ENCODE measurements around the gene NAB2.

NAB2 gene

DNA sequence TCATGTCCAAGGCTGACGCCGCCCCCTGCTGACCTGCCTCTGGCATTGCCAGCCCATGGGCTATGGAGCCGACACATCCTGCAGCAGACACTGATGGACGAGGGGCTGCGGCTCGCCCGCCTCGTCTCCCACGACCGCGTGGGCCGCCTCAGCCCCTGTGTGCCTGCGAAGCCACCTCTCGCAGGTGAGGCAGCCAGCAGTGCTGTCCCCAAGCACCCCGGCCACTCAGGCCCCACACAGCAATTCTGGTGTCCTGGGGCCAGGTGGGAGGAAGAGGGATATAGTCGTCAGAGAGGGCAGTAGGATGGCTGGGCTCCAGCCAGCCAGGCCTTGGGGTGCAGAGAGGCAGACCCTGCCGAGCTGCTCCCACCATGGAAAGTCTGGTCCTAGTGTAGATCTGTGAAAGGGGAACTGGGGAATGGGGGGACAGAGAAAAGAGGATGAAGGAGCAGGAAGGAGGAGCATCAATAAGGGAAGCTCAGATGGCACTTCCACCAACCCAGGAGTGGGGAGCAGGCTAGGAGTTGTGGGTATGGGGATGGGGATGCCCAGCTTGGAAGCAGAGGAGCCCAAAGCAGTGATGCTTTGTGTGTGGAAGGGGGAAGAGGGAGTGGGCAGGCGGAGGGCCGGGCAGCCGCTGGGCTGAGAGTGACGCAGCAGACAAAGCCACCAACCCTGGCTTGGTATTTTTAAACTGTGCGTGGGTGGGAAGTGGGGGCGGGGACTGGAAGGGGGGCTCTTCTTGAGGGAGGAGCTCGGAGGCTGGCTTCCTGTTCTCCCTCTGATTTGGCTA is 4.7 kb downstream of the NAB2 start:
- FAIRE-seq (peak; percentile 87), DNase-seq (ENCODE audit: insufficient read length, low spot score) (no peak)

DNA sequence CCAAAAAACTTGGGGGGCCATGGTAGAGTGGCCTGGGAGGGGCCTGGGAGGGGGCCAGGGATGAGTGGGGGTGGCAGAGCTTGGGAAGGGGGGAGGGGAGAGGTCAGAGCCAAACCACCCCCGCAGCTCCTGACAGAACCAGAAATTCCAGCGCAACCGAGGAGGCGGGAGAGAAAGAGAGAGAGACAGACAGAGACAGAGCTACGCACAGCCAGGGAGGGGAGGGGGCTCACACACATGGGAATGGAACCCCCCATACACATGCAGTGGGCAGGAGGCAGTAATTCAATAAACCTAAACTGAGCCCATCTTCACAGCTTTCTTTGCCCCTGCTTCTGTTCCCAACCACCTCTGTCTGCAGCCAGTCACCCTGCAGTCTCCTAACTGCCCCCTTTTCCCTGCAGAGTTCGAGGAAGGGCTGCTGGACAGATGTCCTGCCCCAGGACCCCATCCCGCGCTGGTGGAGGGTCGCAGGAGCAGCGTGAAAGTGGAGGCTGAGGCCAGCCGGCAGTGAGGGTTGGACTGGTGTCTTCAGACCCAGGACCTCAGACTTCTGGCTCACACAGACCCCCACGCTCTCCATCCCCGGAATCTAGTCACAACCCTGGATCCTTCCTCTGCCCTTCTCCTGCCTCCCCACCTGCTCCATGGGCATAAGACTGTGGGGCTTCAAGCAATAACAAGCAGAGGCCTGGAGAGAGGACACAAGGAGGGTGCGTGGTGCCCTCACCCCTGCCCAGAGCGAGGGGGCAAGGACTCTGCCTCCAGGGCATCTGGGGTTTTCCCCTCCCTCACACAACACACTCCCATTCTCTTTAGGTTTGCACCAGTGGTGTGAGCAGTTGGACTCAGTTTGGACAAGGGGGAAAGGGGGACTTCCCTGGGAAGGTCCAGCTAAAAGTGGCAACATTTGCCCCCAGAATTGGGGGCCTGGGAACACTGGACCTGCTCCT is 5.6 kb downstream of the NAB2 start:
- FAIRE-seq: no peak
- no peak for DNase-seq (ENCODE audit: insufficient read length, low spot score)

DNA sequence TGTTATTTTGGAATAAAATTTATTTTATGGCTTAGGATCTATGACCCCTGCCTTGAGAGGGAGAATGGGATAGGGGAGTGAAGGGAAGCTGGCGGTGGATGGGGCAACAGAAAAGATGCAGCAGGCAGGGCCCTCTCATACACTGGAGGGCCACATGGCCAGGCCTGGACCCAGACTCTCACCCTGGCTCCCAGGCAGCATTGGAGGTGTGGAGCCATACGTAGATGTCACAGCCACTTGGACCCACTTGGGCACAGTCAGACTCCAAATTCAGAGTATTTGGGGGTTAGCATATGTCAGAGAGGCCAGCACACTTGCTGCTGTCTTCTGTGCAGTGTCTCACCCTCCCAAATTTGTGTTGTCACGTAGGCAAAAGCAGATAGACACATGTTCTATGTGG is 6.5 kb downstream of the NAB2 start:
- DNase-seq (ENCODE audit: insufficient read length, low spot score) (no peak), FAIRE-seq (no peak)

DNA sequence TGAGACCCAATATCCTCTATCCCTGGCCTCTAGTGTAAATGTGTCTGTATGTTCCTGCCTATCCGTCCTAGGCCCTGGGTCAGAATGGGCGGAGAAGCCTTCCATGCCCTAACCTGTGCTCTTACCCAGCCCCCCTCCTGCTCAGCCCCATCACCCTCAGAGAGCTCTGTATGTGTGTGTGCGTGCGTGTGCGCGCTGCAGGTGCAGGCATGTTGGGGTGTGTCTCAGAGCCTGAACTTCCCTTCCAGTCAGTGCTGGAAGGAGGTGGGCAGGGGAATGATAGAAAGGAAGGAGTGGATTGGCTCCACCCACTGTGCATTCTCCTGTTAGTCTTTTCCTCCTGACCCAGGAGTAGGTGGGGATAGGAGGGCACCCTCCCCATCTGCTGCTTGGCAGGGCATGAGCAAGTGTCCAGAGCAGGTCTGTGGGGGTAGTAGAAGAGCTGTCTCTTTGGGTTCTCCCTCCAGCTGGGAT is 7.2 kb downstream of the NAB2 start:
- DNase-seq (ENCODE audit: insufficient read length, low spot score): no peak
- no peak for FAIRE-seq

DNA sequence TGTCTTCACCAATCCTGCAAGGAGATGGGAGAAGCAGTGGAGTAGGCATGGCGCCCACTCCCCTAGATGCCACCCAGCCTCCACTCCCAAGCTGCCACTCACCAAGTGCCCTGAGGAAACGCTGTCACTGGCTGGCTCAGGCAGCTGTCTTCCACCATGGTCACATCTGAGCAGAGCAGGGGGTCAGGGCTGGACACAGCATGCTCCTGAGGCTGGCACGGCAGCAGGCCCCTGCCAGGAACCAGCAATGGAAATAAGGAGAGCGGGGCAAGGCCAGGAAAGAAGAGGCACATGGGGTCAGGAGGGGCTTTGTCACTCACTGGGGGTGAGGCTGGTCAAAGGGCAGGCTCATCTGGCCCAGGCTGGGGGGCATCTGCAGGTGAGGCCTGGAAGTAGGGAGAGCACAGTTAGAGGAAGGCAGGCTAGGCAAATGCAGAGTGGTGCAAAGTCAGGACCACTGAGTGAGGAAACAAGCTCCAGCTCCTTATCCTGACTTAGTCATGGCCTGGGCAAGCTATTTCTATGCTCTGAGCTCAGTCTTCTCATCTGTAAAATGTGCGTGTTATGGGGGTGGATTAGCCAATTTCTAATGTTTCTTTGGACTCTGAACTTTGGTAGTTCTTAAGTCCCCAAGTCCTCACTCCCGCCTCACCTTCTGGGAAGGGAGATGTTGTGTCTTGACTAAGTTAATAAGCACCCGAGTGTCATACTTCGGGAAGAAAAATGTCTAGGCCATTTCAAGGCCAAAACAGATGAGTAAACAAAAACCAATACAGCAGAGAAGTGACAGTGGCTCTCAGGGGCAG is 8.0 kb downstream of the NAB2 start:
- no peak for FAIRE-seq
- no peak for DNase-seq (ENCODE audit: insufficient read length, low spot score)

DNA sequence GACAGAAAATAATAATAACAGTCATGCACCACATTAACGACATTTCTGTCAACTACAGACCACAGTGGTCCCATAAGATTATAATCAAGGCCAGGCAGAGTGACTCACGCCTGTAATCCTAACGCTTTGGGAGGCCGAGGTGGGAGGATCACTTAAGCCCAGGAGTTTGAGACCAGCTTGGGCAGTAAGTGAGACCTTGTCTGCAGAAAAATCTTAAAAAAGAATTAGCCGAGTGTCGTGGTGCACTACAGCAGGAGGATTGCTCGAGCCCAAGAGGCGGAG is 8.6 kb downstream of the NAB2 start:
- DNase-seq (ENCODE audit: insufficient read length, low spot score) (no peak), FAIRE-seq (no peak)

DNA sequence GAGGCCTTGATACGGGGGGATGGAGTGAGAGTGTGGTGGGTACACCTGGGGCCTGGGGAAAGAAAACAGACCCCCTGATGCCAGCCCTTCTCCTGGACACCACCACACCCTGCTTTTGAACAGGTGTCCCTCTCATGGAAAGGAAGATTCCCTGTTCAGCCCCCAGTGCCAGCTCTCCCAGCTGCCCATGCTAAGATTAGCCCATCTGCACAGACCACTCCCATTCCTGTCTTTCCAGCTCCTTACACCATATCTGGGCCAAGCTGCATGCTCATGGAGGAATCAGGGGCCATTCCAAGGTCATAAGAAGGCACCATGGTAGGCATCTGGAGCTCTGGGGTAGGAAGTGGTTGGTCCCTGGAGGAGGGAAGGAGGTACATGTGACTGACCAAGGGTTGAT is 9.6 kb downstream of the NAB2 start:
- DNase-seq (ENCODE audit: insufficient read length, low spot score) (no peak), FAIRE-seq (no peak)

DNA sequence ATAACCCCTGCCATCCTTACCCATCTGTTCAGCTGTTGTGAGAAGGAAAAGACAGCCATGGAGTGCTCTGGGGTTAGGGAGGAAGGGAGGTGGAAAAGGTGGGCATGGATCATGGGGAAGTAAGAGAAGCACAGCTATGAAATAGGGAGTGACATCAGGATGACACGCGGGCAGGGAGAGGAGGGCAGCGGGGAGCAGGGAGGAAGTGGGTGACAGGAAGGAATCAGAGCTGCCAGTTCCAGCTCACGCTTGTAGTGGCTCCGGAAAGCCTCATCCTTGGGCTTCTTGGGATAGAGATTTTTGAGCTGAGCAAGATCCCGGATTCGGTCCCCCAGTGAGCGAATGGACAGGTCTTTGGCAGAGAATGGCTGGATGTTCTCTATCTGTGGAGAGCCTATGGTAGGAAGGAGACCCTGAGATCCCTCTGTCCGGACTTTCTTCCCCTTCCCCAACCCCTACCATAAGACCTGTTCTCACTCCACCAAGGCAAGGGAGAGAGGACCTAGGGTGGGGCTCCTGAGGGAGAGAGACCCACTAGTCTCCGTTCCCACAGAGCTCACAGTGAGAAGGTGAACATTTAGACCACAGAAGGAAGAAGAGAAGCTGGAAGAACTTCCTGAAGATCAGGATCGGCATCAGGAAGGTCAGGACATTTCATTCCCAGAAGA is 10.3 kb downstream of the NAB2 start:
- FAIRE-seq (no peak), DNase-seq (ENCODE audit: insufficient read length, low spot score) (no peak)

DNA sequence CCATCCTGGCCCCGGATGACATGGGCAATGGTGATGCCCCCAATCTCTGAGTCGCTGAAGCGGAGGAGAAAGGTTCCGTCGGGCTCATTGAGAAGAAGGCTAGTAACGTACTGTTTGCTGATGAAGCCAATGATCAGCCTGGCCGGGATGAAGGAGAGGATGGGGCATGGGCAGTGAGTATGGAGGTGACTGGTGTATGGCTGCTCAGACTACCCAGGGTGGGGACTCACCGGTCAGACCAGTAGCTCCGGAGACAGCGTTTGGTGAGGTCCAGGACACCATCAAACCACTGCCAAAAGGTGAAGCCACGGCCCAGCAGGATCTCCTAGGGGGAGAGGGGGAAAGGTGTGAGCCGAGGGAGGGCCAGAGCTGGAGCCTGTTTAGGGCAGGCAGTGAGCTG is 10.9 kb downstream of the NAB2 start:
- FAIRE-seq (no peak), DNase-seq (ENCODE audit: insufficient read length, low spot score) (no peak)

DNA sequence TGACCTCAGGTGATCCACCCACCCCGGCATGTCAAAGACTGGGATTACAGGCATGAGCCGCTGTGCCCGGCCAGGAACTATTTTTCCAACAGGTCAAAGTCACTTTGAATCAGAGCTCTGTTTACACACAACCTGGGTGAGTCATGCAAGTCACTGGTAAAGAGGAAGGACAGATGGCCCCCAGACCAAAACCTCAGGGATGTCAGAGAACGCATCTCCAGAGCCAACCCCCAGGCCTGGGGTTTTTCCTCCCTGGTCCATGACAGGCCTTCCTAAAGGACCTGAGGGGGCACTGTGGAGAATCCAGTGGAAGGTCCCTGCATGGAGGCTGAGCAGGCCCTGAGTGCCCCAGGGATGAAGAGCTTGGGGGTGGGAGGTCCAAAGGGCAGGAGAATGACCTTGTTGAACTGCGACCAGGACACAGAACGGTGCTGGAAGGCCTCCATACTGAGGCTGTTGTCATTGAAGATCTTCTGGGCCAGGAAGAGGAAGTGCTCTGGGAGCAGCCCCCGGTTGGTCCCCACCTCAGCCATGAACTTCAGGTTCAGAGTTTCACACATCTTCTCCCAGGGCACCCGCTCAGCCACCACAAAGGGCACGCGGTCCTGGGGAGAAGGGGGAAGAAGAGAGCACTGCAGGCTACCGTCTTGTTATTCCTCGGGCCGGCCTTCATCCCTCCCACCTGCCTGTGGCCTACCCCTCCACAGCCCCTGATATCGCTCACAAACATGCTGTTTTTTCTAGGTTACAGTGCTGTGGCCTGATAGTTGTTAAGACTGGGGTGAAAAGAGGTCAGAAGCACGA is 13.2 kb downstream of the NAB2 start:
- DNase-seq (ENCODE audit: insufficient read length, low spot score) (no peak), FAIRE-seq (no peak)

DNA sequence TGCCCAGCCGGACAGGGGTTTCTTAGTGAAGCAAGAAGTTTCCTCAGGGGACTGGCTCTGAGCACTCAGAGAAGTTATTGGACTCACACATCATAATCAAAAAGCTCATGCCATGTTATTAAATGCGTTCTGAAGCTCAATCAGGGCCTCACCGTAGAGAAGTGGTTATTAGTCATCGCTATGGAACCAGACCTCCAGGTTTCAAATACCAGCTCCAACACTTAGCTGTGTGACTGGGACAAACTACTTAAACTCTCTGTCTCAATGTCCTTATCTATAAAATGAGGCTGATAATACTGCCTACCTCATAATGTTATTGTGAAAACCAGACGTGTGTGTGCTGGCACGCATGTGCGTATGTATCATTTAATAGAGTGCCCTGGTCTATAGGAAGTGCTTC is 14.9 kb downstream of the NAB2 start:
- no peak for FAIRE-seq
- DNase-seq (ENCODE audit: insufficient read length, low spot score): no peak

DNA sequence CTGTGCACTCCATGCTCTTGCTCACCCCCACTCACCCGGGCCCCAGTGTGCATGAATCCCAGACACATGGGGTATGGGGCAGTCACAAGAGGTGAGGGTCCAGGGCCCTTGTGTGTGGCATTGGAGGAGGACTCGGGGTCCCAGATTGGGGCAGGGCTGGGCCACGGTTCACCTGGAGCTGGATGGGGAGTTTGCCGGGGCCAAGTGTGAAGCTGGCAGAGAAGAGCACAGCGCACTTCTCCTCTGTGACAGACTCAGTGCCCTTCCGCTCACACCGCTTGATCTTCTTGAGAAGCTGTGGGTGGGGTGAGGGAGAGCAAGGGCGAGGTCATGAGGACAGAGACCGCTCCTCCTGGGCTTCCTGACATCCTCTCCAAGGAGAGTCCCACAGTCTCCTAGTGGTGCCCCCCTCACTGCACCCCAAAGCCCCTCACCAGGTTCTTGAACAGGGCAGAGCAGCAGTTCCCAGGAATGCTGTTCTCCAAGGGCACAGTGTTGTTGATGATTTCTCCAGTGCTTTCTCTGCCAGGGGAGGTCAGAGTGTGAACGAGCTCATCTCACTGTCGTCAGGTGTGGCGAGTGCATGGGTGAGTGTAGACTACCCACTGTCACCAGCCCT is 15.5 kb downstream of the NAB2 start:
- FAIRE-seq: no peak

DNA sequence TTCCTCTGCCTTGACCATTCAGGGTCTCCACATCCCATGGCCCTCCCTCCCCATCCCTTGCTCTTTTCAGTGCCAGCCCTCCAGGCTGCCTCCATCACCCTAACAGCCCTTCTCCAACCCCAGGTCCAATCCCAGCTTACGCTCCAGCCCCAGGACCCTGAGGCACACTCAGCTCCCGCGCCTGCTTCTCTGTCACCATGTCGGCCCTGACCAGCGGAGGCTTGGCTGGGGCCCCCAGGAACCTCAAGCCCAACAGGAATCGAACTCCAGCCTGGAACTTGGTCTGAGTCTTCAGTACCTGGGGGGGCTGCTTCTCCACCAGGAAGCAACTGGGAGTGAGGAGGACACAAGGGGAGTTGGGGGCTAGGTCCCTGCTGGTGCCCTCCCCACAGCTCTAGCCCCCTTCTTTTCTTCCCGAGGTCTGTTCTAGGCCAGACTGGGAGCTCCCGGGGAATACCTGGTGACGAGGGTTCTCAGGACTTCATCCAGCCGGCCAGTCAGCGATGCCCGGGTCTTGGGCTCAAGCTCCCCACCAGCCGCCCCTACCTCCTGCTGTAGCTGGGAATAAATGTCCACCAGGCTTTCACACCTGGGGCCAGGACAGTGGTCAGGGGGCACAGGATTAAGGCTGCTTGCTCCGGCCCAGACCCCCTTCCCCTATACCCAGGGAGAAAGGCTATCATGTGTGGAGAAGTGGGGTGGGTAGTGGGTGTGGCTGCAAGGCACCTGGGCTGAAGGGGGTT is 16.3 kb downstream of the NAB2 start:
- DNase-seq (ENCODE audit: insufficient read length, low spot score) (no peak), FAIRE-seq (no peak)

More for the DNA sequence above, 15.5 kb downstream of the NAB2 start:
- DNase-seq (ENCODE audit: insufficient read length, low spot score): no peak

DNA sequence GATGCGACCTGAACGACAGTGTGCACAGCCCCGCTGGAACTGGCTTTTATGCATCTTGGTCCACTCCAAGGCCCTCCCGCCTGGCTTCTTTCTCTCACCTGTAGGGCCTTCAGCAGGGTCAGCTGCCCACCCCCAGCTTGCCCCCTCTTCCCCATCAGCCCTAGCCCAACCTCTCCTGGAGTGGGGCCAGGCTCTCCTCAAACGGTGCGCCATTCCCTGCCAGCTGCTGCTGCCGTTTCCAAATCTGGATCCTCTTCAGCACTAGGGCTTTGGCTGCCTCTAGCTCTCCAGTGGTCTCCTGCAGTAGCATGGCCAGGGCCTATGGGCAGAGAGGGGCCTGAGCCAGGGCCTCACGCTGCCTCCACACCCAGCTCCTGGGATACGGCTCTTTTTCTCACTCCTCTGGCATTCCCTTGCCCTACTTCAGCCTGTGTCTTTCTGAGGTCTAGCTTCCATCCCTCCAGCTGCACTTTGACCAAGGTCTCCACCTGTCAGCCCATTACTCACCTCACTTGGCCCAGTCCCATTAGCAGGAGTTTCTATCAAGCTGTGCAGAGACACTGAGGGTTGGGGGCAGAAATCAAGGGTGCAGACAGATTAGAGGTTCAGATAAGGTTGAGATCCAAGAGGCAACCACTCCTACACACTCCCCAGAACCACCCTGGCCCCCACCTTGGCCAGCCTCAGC is 17.3 kb downstream of the NAB2 start:
- DNase-seq (ENCODE audit: insufficient read length, low spot score) (no peak), FAIRE-seq (no peak)

DNA sequence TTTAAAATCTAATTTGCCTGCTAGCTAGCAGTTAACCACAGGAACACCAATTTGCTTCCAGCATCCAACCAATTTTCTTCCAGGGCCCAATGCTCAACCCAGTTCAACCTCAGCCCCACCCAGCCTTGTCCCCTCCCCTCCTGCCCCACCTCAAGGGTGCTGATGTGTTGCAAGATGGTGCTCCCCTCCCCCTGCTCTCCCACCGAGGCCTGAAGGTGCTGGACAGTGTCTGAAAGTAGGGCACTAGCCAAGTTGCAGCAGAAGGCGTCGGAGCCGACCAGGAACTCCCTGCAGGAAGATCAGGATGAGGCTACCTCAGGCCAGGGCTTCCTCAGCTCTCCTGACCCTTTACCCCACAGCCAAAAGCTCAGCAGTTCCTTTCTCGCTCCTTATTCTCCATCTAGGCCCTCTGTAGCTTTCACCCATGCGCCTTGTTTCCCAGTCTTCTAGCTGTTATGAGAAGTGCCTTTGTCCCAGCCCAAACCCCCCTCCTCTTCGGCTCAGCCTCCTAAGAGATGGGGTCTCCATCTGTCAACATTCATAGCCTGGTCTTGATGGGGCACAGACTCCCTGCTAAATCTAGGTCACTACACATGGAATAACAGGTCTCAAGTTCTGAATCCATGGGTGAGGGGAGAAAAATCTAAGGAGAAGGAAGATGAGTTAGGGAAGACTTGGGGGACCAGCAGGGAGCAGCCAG is 18.7 kb downstream of the NAB2 start:
- no peak for DNase-seq (ENCODE audit: insufficient read length, low spot score)
- no peak for FAIRE-seq

DNA sequence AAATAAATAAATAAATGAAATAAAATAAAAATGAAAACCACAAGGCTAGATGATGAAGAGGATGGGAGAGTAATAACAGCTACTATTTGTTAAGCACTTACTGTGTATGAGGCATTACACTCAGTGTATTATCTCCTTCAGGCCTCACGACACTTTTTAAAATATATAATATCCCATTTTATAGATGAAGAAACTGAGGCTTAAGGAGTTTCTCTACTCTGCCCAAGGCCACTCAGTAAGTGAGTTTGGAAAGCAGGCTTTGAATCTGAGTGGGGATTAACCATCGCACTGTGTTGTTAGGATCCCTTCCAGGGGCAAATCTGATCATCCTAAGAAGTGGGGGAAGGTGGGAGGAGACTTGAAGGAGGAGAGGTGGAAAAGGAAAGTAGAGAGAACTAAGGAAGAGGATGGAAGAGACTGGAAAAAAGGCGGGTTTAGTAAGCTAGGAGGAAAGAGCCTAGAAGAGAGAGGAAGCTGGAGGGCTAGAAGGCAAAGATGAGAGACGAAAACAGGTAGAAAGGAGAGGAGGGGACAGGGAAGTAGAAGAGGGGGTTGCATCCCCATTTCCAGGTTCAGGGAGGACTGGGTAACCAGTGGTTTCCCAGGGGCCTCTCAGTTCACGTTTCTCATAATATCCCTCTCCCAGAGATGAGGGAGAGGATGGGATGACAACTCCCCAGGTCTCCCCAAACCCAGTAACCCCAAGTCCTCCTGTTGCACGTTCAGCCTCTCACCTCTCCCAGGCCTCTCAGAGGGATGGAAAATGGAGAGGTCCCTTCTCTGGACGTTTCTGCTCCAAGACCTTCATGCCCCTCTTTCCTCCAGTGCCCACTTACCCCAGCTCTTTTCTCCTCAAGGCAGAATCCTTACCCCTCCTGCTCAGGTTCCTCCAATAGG is 20.5 kb downstream of the NAB2 start:
- no peak for DNase-seq (ENCODE audit: insufficient read length, low spot score)
- no peak for FAIRE-seq
